K562 (cell line): ENCODE measurements around the gene MGAT5. TPM values are rescaled to one million over a fixed set of nuclear protein-coding genes. Genes with fewer than 3 reads are reported as not detected.

ENCODE experiments used
- ARID4B ChIP-seq: sonication (generic); formaldehyde crosslinking; IDR thresholded peaks from 2 replicates; pipeline ENCODE4 v1.8.0; 2022; ENCODE audit warnings: mild to moderate bottlenecking, missing genetic modification reagents
- CEBPZ ChIP-seq: fragments of 150-350 bp; IDR thresholded peaks from 2 replicates; pipeline ENCODE4 v1.6.1; 2014; ENCODE audit warnings: low read depth, mild to moderate bottlenecking, low read length, borderline replicate concordance
- GTF2F1 ChIP-seq: IDR thresholded peaks from 2 replicates; pipeline ENCODE4 v1.6.1; 2011; ENCODE audit warnings: low read depth, low read length, improper control_type of control experiment
- MIER1 ChIP-seq: fragments of 450-650 bp; IDR thresholded peaks from 2 replicates; pipeline ENCODE4 v1.6.1; 2016; ENCODE audit warnings: antibody characterized with exemption, mild to moderate bottlenecking, low read depth
- PHF21A ChIP-seq: fragments of 450-650 bp; IDR thresholded peaks from 2 replicates; pipeline ENCODE4 v1.6.1; 2017; ENCODE audit warnings: low read depth, borderline replicate concordance
- polyA plus RNA-seq, 8 experiments: library from polyadenylated mRNA; depleted of rRNA in 4 of 8; stranded (reverse) in 5 of 8; unstranded in 3 of 8; fragments of >200 nt; fragmentation: Nextera tagmentation in 2 of 8; fragmentation: Illumina TruSeq in 1 of 8; extraction: Ambion mirVana in 2 of 8; extraction: Trizol in 1 of 8; gene quantifications; 2 replicates each; pipeline versions ENCODE4 v1.2.1 to v1.2.3, GENCODE V29; 2011 to 2014; ENCODE audit warnings: inconsistent platforms in 1 of 8, missing spikeins in 1 of 8
- total RNA-seq, 7 experiments: library from RNA; depleted of rRNA in 6 of 7; stranded (reverse); fragments of >200 nt in 6 of 7; fragmentation: Illumina TruSeq in 2 of 7; extraction: Trizol in 2 of 7; gene quantifications; 2 replicates each; pipeline versions ENCODE4 v1.2.1 to v1.2.3, GENCODE V29; 2011 to 2021; ENCODE audit warnings: low replicate concordance in 1 of 7

MGAT5 gene
- total and polyA plus RNA-seq, 9 of the 15 experiments (the other 6 are each of a cell fraction or from before 2014, with no cell fraction given), result 1.6 to 18.6 (median 11.1) TPM

- TF ChIP-seq PHF21A (no peak), GTF2F1 (no peak), MIER1 (no peak), ARID4B (CRISPR knock-in tag) (no peak), CEBPZ (no peak)
Measured at GRCh38 chr2:134432435-134432883, 178.6 kb downstream of the MGAT5 start (continued).
